Measurements from ENCODE around the gene FAM241B.

- peak; percentile 42 to 97 (median 87) for TF ChIP-seq CTCF (IDR thresholded peaks at IDR 0.05)
- no peak for TF ChIP-seq POLR2A (IDR thresholded peaks at IDR 0.05)
Observed at GRCh38 chr10:69629897-69630650, at the start of gene FAM241B.

Measured in Peyer's patch (tissue), 4 donors.